Suprapubic skin (tissue), 4 donors: ENCODE measurements around the gene HDGFL2.

Experiments
- EP300 ChIP-seq: sonication (generic); formaldehyde crosslinking; IDR thresholded peaks from one replicate; pipeline ENCODE4 v1.6.1; 2017; ENCODE audit warnings: antibody characterized with exemption
- POLR2AphosphoS5 ChIP-seq, 3 donors: sonication (generic); formaldehyde crosslinking; IDR thresholded peaks; one replicate each; pipeline ENCODE4 v1.6.1; 2017; ENCODE audit warnings: antibody characterized with exemption in 3 of 3
- TF ChIP-seq, protein P1 (sequence below), 2 donors: fragments of 200-600 bp in 1 of 2; fragments of 450-650 bp in 1 of 2; sonication (generic) in 1 of 2; IDR thresholded peaks; one replicate each; pipeline ENCODE4 v1.5.1; 2016 to 2019; ENCODE audit warnings: antibody characterized with exemption in 2 of 2, mild to moderate bottlenecking in 1 of 2, moderate library complexity in 1 of 2

GRCh38 chr19:4499855-4500254 is 27.8 kb downstream of the HDGFL2 start:
- TF ChIP-seq, protein P1, sequence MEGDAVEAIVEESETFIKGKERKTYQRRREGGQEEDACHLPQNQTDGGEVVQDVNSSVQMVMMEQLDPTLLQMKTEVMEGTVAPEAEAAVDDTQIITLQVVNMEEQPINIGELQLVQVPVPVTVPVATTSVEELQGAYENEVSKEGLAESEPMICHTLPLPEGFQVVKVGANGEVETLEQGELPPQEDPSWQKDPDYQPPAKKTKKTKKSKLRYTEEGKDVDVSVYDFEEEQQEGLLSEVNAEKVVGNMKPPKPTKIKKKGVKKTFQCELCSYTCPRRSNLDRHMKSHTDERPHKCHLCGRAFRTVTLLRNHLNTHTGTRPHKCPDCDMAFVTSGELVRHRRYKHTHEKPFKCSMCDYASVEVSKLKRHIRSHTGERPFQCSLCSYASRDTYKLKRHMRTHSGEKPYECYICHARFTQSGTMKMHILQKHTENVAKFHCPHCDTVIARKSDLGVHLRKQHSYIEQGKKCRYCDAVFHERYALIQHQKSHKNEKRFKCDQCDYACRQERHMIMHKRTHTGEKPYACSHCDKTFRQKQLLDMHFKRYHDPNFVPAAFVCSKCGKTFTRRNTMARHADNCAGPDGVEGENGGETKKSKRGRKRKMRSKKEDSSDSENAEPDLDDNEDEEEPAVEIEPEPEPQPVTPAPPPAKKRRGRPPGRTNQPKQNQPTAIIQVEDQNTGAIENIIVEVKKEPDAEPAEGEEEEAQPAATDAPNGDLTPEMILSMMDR (IDR thresholded peaks at IDR 0.05) = no peak
- TF ChIP-seq POLR2AphosphoS5 (IDR thresholded peaks at IDR 0.05) = no peak
- no peak for TF ChIP-seq EP300
